Lung (tissue), 12 donors: ENCODE measurements around the gene ZNF106. TPM values are rescaled to one million over a fixed set of nuclear protein-coding genes. Genes with fewer than 3 reads are reported as not detected.

ENCODE experiments used
- ATAC-seq: fragments of 200-7000 bp; cut with Tn5 transposase; one replicate; pipeline ENCODE4 v1.9.1; 2020; ENCODE audit warnings: moderate number of reproducible peaks; ENCODE audit not compliant: insufficient read depth, low FRiP score
- DNase-seq, 3 donors: peaks; one replicate each; pipeline ENCODE4 v3.0.0-alpha.2; 2013 to 2017
- H3K27ac ChIP-seq, 2 donors: one replicate each; pipeline ENCODE4 v1.5.1; 2013; ENCODE audit warnings: mild to moderate bottlenecking in 2 of 2, moderate library complexity in 2 of 2, control low read depth in 1 of 2, inconsistent platforms in 1 of 2, low read depth in 1 of 2, low read length in 1 of 2
- H3K27me3 ChIP-seq, 3 donors: one replicate each; pipeline ENCODE4 v1.5.1; 2013; ENCODE audit warnings: low read length in 2 of 3; ENCODE audit not compliant: control insufficient read depth in 3 of 3, insufficient read depth in 3 of 3
- H3K36me3 ChIP-seq, 4 donors: one replicate each; pipeline ENCODE4 v1.5.1; 2013; ENCODE audit warnings: low read length in 4 of 4, mild to moderate bottlenecking in 1 of 4, moderate library complexity in 1 of 4; ENCODE audit not compliant: control insufficient read depth in 4 of 4, insufficient read depth in 4 of 4
- H3K4me1 ChIP-seq, 5 donors: one replicate each; pipeline ENCODE4 v1.5.1; 2013; ENCODE audit warnings: low read length in 5 of 5, mild to moderate bottlenecking in 2 of 5, moderate library complexity in 1 of 5; ENCODE audit not compliant: control insufficient read depth in 5 of 5, insufficient read depth in 5 of 5
- H3K4me3 ChIP-seq: one replicate; pipeline ENCODE4 v1.5.1; 2013; ENCODE audit warnings: mild to moderate bottlenecking, control low read depth, moderate library complexity
- H3K9ac ChIP-seq, 2 donors: one replicate each; pipeline ENCODE4 v1.5.1; 2013; ENCODE audit warnings: low read length in 2 of 2, control low read depth in 1 of 2; ENCODE audit not compliant: insufficient read depth in 1 of 2
- H3K9me3 ChIP-seq, 4 donors: one replicate each; pipeline ENCODE4 v1.5.1; 2013; ENCODE audit warnings: low read length in 3 of 4, mild to moderate bottlenecking in 1 of 4, moderate library complexity in 1 of 4; ENCODE audit not compliant: control insufficient read depth in 4 of 4, insufficient read depth in 3 of 4
- CTCF ChIP-seq: IDR thresholded peaks from 2 replicates; pipeline ENCODE4 v1.5.1; 2012; ENCODE audit warnings: mild to moderate bottlenecking; ENCODE audit errors: control extremely low read depth, extremely low read depth
- WGBS, 2 donors: extraction: QIAGEN DNeasy Blood & Tissue Kit; methylation state at CpG; one replicate each; pipeline ENCODE4 v1.1.7; 2013; 5-methylcytosine and 5-hydroxymethylcytosine counted together
- polyA plus RNA-seq, 2 donors: library from polyadenylated mRNA; stranded (reverse); fragments of 200-250 nt; gene quantifications; one replicate each; pipeline ENCODE4 v1.2.1, GENCODE V29; 2013
- total RNA-seq, 2 donors: library from RNA; depleted of rRNA in 1 of 2; stranded (reverse); fragments of >200 nt in 1 of 2; gene quantifications; one replicate each; pipeline ENCODE4 v1.2.1, GENCODE V29; 2014 to 2021
- donor health status: control.
- donor health status: control.
- donor health status: Bipolar disorder and iron deficiency.
- donor health status: healthy.
- donor health status: DM: yes; HTN: yes; CAD: no.

Gene ZNF106
- total and polyA plus RNA-seq, 4 donors, result 10.9 to 67.5 (median 41.2) TPM

GRCh38 chr15:42445551-42445950 is 45.4 kb downstream of the ZNF106 start:
- no peak for TF ChIP-seq CTCF
- Histone ChIP-seq H3K36me3 (peaks cover 30 to 51% (median 40%) of the 10 kb centered on the region in 4 donors), H3K4me1 (peaks cover 0 to 10% (median 0%) of the 10 kb centered on the region in 5 donors), H3K4me3 (no peak overlapping the region), H3K27me3 (no peaks in the 10 kb centered on the region), H3K9me3 (no peaks in the 10 kb centered on the region), H3K9ac (no peak overlapping the region), H3K27ac (no peak overlapping the region)
- DNase-seq (no peak), ATAC-seq (no peak)

- H3K4me3 ChIP-seq, result no peak overlapping the region
- TF ChIP-seq CTCF, result no peak
- no peak for ATAC-seq
- no peak for DNase-seq
- WGBS, 2 donors, result 90 to 91% methylated on average over 5 of the region's 5 CpGs
- peak overlapping the region in 1 of 2 donors; percentile 21 for H3K27ac ChIP-seq
- H3K9ac ChIP-seq, result no peak overlapping the region
- no peaks in the 10 kb centered on the region for H3K27me3 ChIP-seq
- H3K4me1 ChIP-seq, result peaks cover 0 to 6% (median 0%) of the 10 kb centered on the region in 5 donors
- peaks cover 27 to 45% (median 40%) of the 10 kb centered on the region in 4 donors for H3K36me3 ChIP-seq
- no peaks in the 10 kb centered on the region for H3K9me3 ChIP-seq
These were observed 46.4 kb downstream of the ZNF106 start for GRCh38 chr15:42444415-42445063.

- no peak for TF ChIP-seq CTCF
- H3K4me3 ChIP-seq, result no peak overlapping the region
- 89 to 94% methylated on average over 7 of the region's 7 CpGs for WGBS, 2 donors
- peak overlapping the region in 1 of 2 donors; percentile 36 for H3K27ac ChIP-seq
- no peaks in the 10 kb centered on the region for H3K4me1 ChIP-seq
- DNase-seq (no peak), ATAC-seq (no peak)
- H3K27me3 ChIP-seq, result no peaks in the 10 kb centered on the region
- H3K9me3 ChIP-seq, result no peaks in the 10 kb centered on the region
- H3K36me3 ChIP-seq, result peaks cover 32 to 65% (median 56%) of the 10 kb centered on the region in 4 donors
- H3K9ac ChIP-seq, result no peak overlapping the region
These were observed 63.3 kb downstream of the ZNF106 start for GRCh38 chr15:42427429-42428223.
